ENCODE measurements around the gene ITPRID2. TPM values are rescaled to one million over a fixed set of nuclear protein-coding genes. Genes with fewer than 3 reads are reported as not detected.

Gene ITPRID2
- total and polyA plus RNA-seq, 2 of the 13 experiments (the other 11 are each of a cell fraction or from before 2014, with no cell fraction given) = 44.8 to 62.3 TPM

- ATAC-seq = no peak
- ChIA-PET CTCF (ENCODE audit: low intra/inter-chr PET ratio, low total read pairs) (interaction anchor here (1.0 to 2.6 kb wide), 2 partner anchors 11 to 159 kb away, joined by 4 to 22 read pairs; partner anchors contain the start of gene ITPRID2), POLR2A (interaction anchor here (1.0 kb wide), 1 partner anchor 11 kb away, joined by 3 read pairs; the partner anchor contains the start of gene ITPRID2)
- Histone ChIP-seq H3K4me2 (ENCODE audit: low read depth, low read length) (no peak overlapping the region), H3K79me2 (ENCODE audit: insufficient read depth, low read length) (peaks cover 11% of the 10 kb centered on the region), H3K4me1 (ENCODE audit: insufficient read depth, low read length) (peaks cover 45% of the 10 kb centered on the region), H3K36me3 (replicated peaks in 1 of 2; ENCODE audit: control insufficient read depth in 1 of 2, insufficient read depth in 2 of 2, low read length in 2 of 2) (peaks cover 12 to 55% of the 10 kb centered on the region in 2 experiments), H3K9ac (ENCODE audit: insufficient read depth, low read depth, low read length) (no peak overlapping the region), H3K27me3 (ENCODE audit: control insufficient read depth in 1 of 2, insufficient read depth in 2 of 2, low read length in 2 of 2) (no peaks in the 10 kb centered on the region), H3K27ac (ENCODE audit: extremely low read length, insufficient read depth, low read length) (no peak overlapping the region), H2AFZ (ENCODE audit: low read length) (no peak overlapping the region), H4K20me1 (ENCODE audit: insufficient read depth, low read length) (no peaks in the 10 kb centered on the region), H3K4me3 (replicated peaks in 1 of 3; ENCODE audit: insufficient read depth in 1 of 3, low read depth in 2 of 3, low read length in 3 of 3) (no peak overlapping the region), H3K9me3 (ENCODE audit: low read length) (no peaks in the 10 kb centered on the region)
- TF ChIP-seq ZNF766 (CRISPR knock-in tag; IDR thresholded peaks at IDR 0.05; ENCODE audit: borderline replicate concordance) = no peak
- peak; percentile 60; the same call in 1 of the 2 replicates for TF ChIP-seq CEBPB (IDR thresholded peaks at IDR 0.05; ENCODE audit: borderline replicate concordance, low read depth, low read length)
- 0 out of 2 replicates have a peak, but pooled peaks have one; percentile 43 for TF ChIP-seq RBFOX2 (IDR thresholded peaks at IDR 0.05; ENCODE audit: low read depth, low read length)
- no peak for FAIRE-seq
- no peak for DNase-seq (ENCODE audit: low spot score)
- intact Hi-C loops (cut with micrococcal nuclease; ENCODE audit: unreplicated experiment) = no loop called here
- WGBS (ENCODE audit: low lambda C conversion rate) = 97% methylated on average over 3 of the region's 3 CpGs
- in situ Hi-C loops (cut with HindIII; ENCODE audit: extremely low pct_ligation_motif_present, low pct_unique_long_range_greater_than_20kb) = no loop called here
- no TSS peak for BruUV-seq (replicated peaks)
Measured at GRCh38 chr2:181902625-181903024, 11.1 kb downstream of the ITPRID2 start.

- H4K20me1 ChIP-seq (ENCODE audit: insufficient read depth, low read length) = no peaks in the 10 kb centered on the region
- H3K9ac ChIP-seq (ENCODE audit: insufficient read depth, low read depth, low read length) = no peak overlapping the region
- intact Hi-C loops (cut with micrococcal nuclease; ENCODE audit: unreplicated experiment) (loop anchor here (1.0 to 2.0 kb wide), 3 partner anchors 41 to 173 kb away; no protein-coding TSS in a partner anchor), in situ Hi-C loops (cut with HindIII; ENCODE audit: extremely low pct_ligation_motif_present, low pct_unique_long_range_greater_than_20kb) (no loop called here)
- H3K4me1 ChIP-seq (ENCODE audit: insufficient read depth, low read length) = peaks cover 47% of the 10 kb centered on the region
- FAIRE-seq (no peak), ATAC-seq (peak; percentile 72), DNase-seq (ENCODE audit: low spot score) (peak; percentile 66)
- no peak overlapping the region for H3K27ac ChIP-seq (ENCODE audit: extremely low read length, insufficient read depth, low read length)
- no TSS peak for BruUV-seq (replicated peaks)
- WGBS (ENCODE audit: low lambda C conversion rate) = 31% methylated on average over 2 of the region's 2 CpGs
- POLR2A ChIA-PET = no interaction called here
- H3K4me2 ChIP-seq (ENCODE audit: low read depth, low read length) = no peak overlapping the region
- no peak overlapping the region for H2AFZ ChIP-seq (ENCODE audit: low read length)
- H3K36me3 ChIP-seq (replicated peaks in 1 of 2; ENCODE audit: control insufficient read depth in 1 of 2, insufficient read depth in 2 of 2, low read length in 2 of 2) = peaks cover 12 to 52% of the 10 kb centered on the region in 2 experiments
- H3K79me2 ChIP-seq (ENCODE audit: insufficient read depth, low read length) = peaks cover 11% of the 10 kb centered on the region
- no peaks in the 10 kb centered on the region for H3K27me3 ChIP-seq (ENCODE audit: control insufficient read depth in 1 of 2, insufficient read depth in 2 of 2, low read length in 2 of 2)
- no peak overlapping the region for H3K4me3 ChIP-seq (replicated peaks in 1 of 3; ENCODE audit: insufficient read depth in 1 of 3, low read depth in 2 of 3, low read length in 3 of 3)
- CTCF ChIA-PET (ENCODE audit: low intra/inter-chr PET ratio, low total read pairs) = interaction anchor here (0.7 to 2.6 kb wide), 5 partner anchors 9 to 166 kb away, joined by 3 to 22 read pairs (median 3); partner anchors contain the start of gene ITPRID2
- H3K9me3 ChIP-seq (ENCODE audit: low read length) = no peaks in the 10 kb centered on the region
- TF ChIP-seq, protein P1, sequence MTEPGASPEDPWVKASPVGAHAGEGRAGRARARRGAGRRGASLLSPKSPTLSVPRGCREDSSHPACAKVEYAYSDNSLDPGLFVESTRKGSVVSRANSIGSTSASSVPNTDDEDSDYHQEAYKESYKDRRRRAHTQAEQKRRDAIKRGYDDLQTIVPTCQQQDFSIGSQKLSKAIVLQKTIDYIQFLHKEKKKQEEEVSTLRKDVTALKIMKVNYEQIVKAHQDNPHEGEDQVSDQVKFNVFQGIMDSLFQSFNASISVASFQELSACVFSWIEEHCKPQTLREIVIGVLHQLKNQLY (CRISPR knock-in tag; IDR thresholded peaks at IDR 0.05) = no peak
- TF ChIP-seq, protein P2, sequence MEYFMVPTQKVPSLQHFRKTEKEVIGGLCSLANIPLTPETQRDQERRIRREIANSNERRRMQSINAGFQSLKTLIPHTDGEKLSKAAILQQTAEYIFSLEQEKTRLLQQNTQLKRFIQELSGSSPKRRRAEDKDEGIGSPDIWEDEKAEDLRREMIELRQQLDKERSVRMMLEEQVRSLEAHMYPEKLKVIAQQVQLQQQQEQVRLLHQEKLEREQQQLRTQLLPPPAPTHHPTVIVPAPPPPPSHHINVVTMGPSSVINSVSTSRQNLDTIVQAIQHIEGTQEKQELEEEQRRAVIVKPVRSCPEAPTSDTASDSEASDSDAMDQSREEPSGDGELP (IDR thresholded peaks at IDR 0.05; ENCODE audit: borderline replicate concordance, low read depth) = no peak
- peak; percentile 68; the same call in 1 of the 2 replicates for TF ChIP-seq MIXL1 (CRISPR knock-in tag; IDR thresholded peaks at IDR 0.05)
- TF ChIP-seq SMC3 (IDR thresholded peaks at IDR 0.05; ENCODE audit: low read length) = peak; percentile 80
- TF ChIP-seq RAD21 (CRISPR knock-in tag; IDR thresholded peaks at IDR 0.05) = peak; percentile 31; the same call in 1 of the 2 replicates
- TF ChIP-seq NFYC (CRISPR knock-in tag; IDR thresholded peaks at IDR 0.05) = no peak
- TF ChIP-seq, protein P3, sequence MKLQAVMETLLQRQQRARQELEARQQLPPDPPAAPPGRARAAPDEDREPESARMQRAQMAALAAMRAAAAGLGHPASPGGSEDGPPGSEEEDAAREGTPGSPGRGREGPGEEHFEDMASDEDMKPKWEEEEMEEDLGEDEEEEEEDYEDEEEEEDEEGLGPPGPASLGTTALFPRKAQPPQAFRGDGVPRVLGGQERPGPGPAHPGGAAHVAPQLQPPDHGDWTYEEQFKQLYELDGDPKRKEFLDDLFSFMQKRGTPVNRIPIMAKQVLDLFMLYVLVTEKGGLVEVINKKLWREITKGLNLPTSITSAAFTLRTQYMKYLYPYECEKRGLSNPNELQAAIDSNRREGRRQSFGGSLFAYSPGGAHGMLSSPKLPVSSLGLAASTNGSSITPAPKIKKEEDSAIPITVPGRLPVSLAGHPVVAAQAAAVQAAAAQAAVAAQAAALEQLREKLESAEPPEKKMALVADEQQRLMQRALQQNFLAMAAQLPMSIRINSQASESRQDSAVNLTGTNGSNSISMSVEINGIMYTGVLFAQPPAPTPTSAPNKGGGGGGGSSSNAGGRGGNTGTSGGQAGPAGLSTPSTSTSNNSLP (IDR thresholded peaks at IDR 0.05; ENCODE audit: low read depth, low read length) = 0 out of 2 replicates have a peak, but pooled peaks have one; percentile 43
- TF ChIP-seq ZBTB3 (CRISPR knock-in tag; IDR thresholded peaks at IDR 0.05; ENCODE audit: borderline replicate concordance, low read depth) = no peak
- TF ChIP-seq KAT8 (CRISPR knock-in tag; IDR thresholded peaks at IDR 0.05) = 0 out of 2 replicates have a peak, but pooled peaks have one; percentile 34
- no peak for TF ChIP-seq ZNF788 (CRISPR knock-in tag; IDR thresholded peaks at IDR 0.05; ENCODE audit: borderline replicate concordance)
Measured at GRCh38 chr2:181904022-181904632, 12.6 kb downstream of the ITPRID2 start.
